ENCODE results near the gene ARSG. TPM values are rescaled to one million over a fixed set of nuclear protein-coding genes. Genes with fewer than 3 reads are reported as not detected.
"Not testable (repeated sequence)": the region's sequence is repeated elsewhere in the genome, so short reads cannot be mapped to it uniquely, and the experiment has no call there.

Gene ARSG
- polyA plus RNA-seq, 2 of the 4 experiments (the other 2 are of a cell fraction) = 0.57 to 1.7 TPM

GRCh38 chr17:68351395-68351794 lies 60.1 kb downstream of the ARSG start (continued):
- TF ChIP-seq KDM1A (IDR thresholded peaks at IDR 0.05; ENCODE audit: low read depth) (no peak), SMC3 (IDR thresholded peaks at IDR 0.05) (peak; percentile 46; the same call in 1 of the 3 replicates), MAX (IDR thresholded peaks at IDR 0.05) (no peak)

- POLR2A ChIA-PET = no interaction called here
- no peak for DNase-seq (ENCODE audit: low read depth in 1 of 2, low spot score in 1 of 2)
- H3K4me3 ChIP-seq = no peak overlapping the region
- no peaks in the 10 kb centered on the region for H3K9me3 ChIP-seq
- 68% methylated on average over 3 of the region's 3 CpGs for WGBS (ENCODE audit: missing lambda C conversion rate)
- CTCF ChIA-PET = interaction anchor here (0.7 to 4.6 kb wide), 3 partner anchors 47 to 90 kb away, joined by 3 to 28 read pairs (median 3); no protein-coding TSS in a partner anchor
- ATAC-seq = no peak
- TF ChIP-seq SMC3 (IDR thresholded peaks at IDR 0.05) = no peak
- TF ChIP-seq GATA3 (IDR thresholded peaks at IDR 0.05; ENCODE audit: borderline replicate concordance) = no peak
- TF ChIP-seq MYC (IDR thresholded peaks at IDR 0.05; ENCODE audit: borderline replicate concordance, low read length) = no peak
- TF ChIP-seq RAD21 (conservative IDR thresholded peaks at IDR 0.05 in 1 of 2, IDR thresholded peaks at IDR 0.05 in 1 of 2) = no peak
- TF ChIP-seq CEBPB (IDR thresholded peaks at IDR 0.05) = no peak
- no peak for TF ChIP-seq MAZ (IDR thresholded peaks at IDR 0.05; ENCODE audit: borderline replicate concordance, low read depth, low read length)
- no peak overlapping the region for H3K27ac ChIP-seq
- H3K4me1 ChIP-seq = peaks cover 14% of the 10 kb centered on the region
- no peak for FAIRE-seq
- H3K4me2 ChIP-seq = no peak overlapping the region
Measured at GRCh38 chr17:68352041-68352440, 60.7 kb downstream of the ARSG start.

GRCh38 chr17:68352671-68353070 lies 61.4 kb downstream of the ARSG start:
- DNase-seq (ENCODE audit: low read depth in 1 of 2, low spot score in 1 of 2); ATAC-seq; FAIRE-seq; POLR2A ChIA-PET; H3K4me2 ChIP-seq; H3K9me3 ChIP-seq; H3K4me3 ChIP-seq; H3K27ac ChIP-seq: not testable (repeated sequence)
- 80% methylated on average over 9 of the region's 9 CpGs for WGBS (ENCODE audit: missing lambda C conversion rate)
- CTCF ChIA-PET = interaction anchor here (1.2 to 3.1 kb wide), 2 partner anchors 46 to 60 kb away, joined by 3 to 17 read pairs; no protein-coding TSS in a partner anchor
- H3K4me1 ChIP-seq = peaks cover 14% of the 10 kb centered on the region

- Histone ChIP-seq H3K4me2 (no peak overlapping the region), H3K4me1 (peaks cover 14% of the 10 kb centered on the region), H3K9me3 (no peaks in the 10 kb centered on the region), H3K27ac (no peak overlapping the region), H3K4me3 (no peak overlapping the region)
- no peak for ATAC-seq
- no peak for TF ChIP-seq RFX5 (IDR thresholded peaks at IDR 0.05)
- ChIA-PET POLR2A (interaction anchor here (1.0 kb wide), 1 partner anchor 25 kb away, joined by 6 read pairs; no protein-coding TSS in a partner anchor), CTCF (interaction anchor here (1.2 to 3.1 kb wide), 2 partner anchors 46 to 60 kb away, joined by 3 to 17 read pairs; no protein-coding TSS in a partner anchor)
- no peak for FAIRE-seq
- DNase-seq (ENCODE audit: low read depth in 1 of 2, low spot score in 1 of 2) = no peak
- WGBS (ENCODE audit: missing lambda C conversion rate) = 82% methylated on average over 4 of the region's 4 CpGs
Measured at GRCh38 chr17:68353111-68353521, 61.8 kb downstream of the ARSG start.

GRCh38 chr17:68354311-68354710 lies 63.0 kb downstream of the ARSG start:
- ATAC-seq = peak in 1 of 2 experiments; percentile 21; a peak in 3 of 6 replicates
- H3K4me1 ChIP-seq = peaks cover 14% of the 10 kb centered on the region
- H3K4me2 ChIP-seq = 0 out of 3 replicates have a peak overlapping the region, but pooled peaks have one; percentile 6
- POLR2A ChIA-PET = interaction anchor here (1.0 kb wide), 1 partner anchor 24 kb away, joined by 6 read pairs; no protein-coding TSS in a partner anchor
- H3K27ac ChIP-seq = peak overlapping the region in 1 of 2 experiments; percentile 34; a peak in 3 of 6 replicates
- CTCF ChIA-PET = interaction anchor here (1.0 to 3.1 kb wide), 3 partner anchors 11 to 108 kb away, joined by 3 to 17 read pairs (median 4); no protein-coding TSS in a partner anchor
- FAIRE-seq; H3K4me3 ChIP-seq; DNase-seq (ENCODE audit: low read depth in 1 of 2, low spot score in 1 of 2); H3K9me3 ChIP-seq; TF ChIP-seq FOSL2 (IDR thresholded peaks at IDR 0.05): not testable (repeated sequence)
- peak; percentile 39; the same call in 1 of the 2 replicates for TF ChIP-seq FOSL2 (CRISPR knock-in tag; IDR thresholded peaks at IDR 0.05)
- WGBS (ENCODE audit: missing lambda C conversion rate) = 36% methylated on average over 2 of the region's 2 CpGs

GRCh38 chr17:68355108-68355507 lies 63.8 kb downstream of the ARSG start:
- H3K27ac ChIP-seq = peak overlapping the region in 1 of 2 experiments; percentile 22; a peak in 1 of 6 replicates
- CTCF ChIA-PET = interaction anchor here (0.9 to 3.1 kb wide), 5 partner anchors 10 to 107 kb away, joined by 3 to 17 read pairs (median 3); no protein-coding TSS in a partner anchor
- peaks cover 14% of the 10 kb centered on the region for H3K4me1 ChIP-seq
- H3K4me3 ChIP-seq, POLR2A ChIA-PET, H3K9me3 ChIP-seq, FAIRE-seq: not testable (repeated sequence)
- WGBS (ENCODE audit: missing lambda C conversion rate) = 92% methylated on average over 5 of the region's 5 CpGs
- ATAC-seq (peak; percentile 51 to 61; a peak in 2 of 6 replicates), DNase-seq (ENCODE audit: low read depth in 1 of 2, low spot score in 1 of 2) (peak in 1 of 2 experiments; percentile 30)
- H3K4me2 ChIP-seq = 0 out of 3 replicates have a peak overlapping the region, but pooled peaks have one; percentile 6
